HG03378 (cell line): ENCODE results near the gene SEZ6L.

Experiments used
- ATAC-seq: cut with Tn5 transposase; IDR thresholded peaks from one replicate; pipeline ENCODE4 v1.9.1; 2021; ENCODE audit warnings: mild to moderate bottlenecking, moderate library complexity; ENCODE audit not compliant: unreplicated experiment

SEZ6L gene

GRCh38 chr22:26169315-26170111, at the start of gene SEZ6L:
Gene SEZ6L, plus strand, starts transcription at chr22:26169462. Its CDS starts 208 bp downstream, at chr22:26169670.
- ATAC-seq: no peak

- ATAC-seq: no peak
Observed at GRCh38 chr22:26122920-26123468, 46.3 kb upstream of the SEZ6L start.

GRCh38 chr22:26124991-26125725, 44.1 kb upstream of the SEZ6L start:
- no peak for ATAC-seq

- no peak for ATAC-seq
Observed at GRCh38 chr22:26127126-26127525, 42.1 kb upstream of the SEZ6L start.

- no peak for ATAC-seq
Observed at GRCh38 chr22:26127556-26127955, 41.7 kb upstream of the SEZ6L start.

- ATAC-seq: no peak
Observed at GRCh38 chr22:26131589-26132154, 37.6 kb upstream of the SEZ6L start.

GRCh38 chr22:26134654-26135330, 34.5 kb upstream of the SEZ6L start:
- no peak for ATAC-seq

GRCh38 chr22:26135806-26136205, 33.5 kb upstream of the SEZ6L start:
- ATAC-seq: no peak

- ATAC-seq: no peak
Observed at GRCh38 chr22:26139310-26139709, 30.0 kb upstream of the SEZ6L start.

GRCh38 chr22:26141831-26142230, 27.4 kb upstream of the SEZ6L start:
- no peak for ATAC-seq

GRCh38 chr22:26143806-26144325, 25.4 kb upstream of the SEZ6L start:
- ATAC-seq: no peak

GRCh38 chr22:26159886-26160285, 9.4 kb upstream of the SEZ6L start:
- no peak for ATAC-seq

GRCh38 chr22:26161746-26162145, 7.5 kb upstream of the SEZ6L start:
- ATAC-seq: no peak

- no peak for ATAC-seq
Observed at GRCh38 chr22:26162926-26163325, 6.3 kb upstream of the SEZ6L start.

GRCh38 chr22:26164174-26164573, 5.1 kb upstream of the SEZ6L start:
- no peak for ATAC-seq

- ATAC-seq: no peak
Observed at GRCh38 chr22:26168330-26168851, 871 bp upstream of the SEZ6L start.

GRCh38 chr22:26168939-26169314, 335 bp upstream of the SEZ6L start:
- ATAC-seq: no peak

GRCh38 chr22:26170112-26170492, 840 bp downstream of the SEZ6L start:
- ATAC-seq: no peak

GRCh38 chr22:26170795-26171580, 1.7 kb downstream of the SEZ6L start:
- no peak for ATAC-seq
